ENCODE results near the gene DOCK9. TPM values are rescaled to one million over a fixed set of nuclear protein-coding genes. Genes with fewer than 3 reads are reported as not detected.

The DOCK9 gene
- total and polyA plus RNA-seq, 7 donors = 13.8 to 39.5 (median 19.9) TPM

DNA sequence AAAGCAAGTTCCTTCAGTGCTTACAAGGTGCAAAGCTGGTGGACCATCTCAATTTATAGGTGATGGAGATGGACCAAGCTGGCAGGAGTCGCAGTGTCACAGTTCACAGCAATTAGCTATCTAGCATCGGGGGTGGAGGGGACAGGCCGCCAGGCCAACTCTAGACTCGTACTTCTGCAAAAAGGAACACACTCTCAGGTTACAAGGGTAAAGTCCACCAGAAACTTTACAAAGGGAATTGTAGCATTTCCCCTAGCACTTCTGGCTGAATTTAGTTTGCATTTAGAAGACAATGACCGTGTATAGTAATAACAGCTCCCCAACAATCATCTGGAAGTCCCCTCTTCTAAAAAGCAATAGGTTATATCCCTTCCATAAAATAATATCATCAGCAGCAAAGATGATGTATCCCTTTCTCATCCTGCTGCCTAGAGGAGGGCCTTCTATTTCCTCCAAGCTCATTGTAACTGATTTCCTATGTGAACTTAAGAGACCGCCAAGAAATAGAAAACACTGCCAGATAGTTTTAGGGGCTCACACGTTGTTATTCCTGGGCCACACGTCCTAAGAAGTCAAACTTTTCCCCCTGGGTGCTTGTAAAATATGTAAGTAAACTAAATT, 8.5 kb upstream of the DOCK9 start:
- no peak overlapping the region for H3K27ac ChIP-seq
- H3K9me3 ChIP-seq = no peaks in the 10 kb centered on the region
- DNase-seq = no peak
- no peaks in the 10 kb centered on the region for H3K27me3 ChIP-seq (ENCODE audit: insufficient read depth in 3 of 3, low read length in 2 of 3)
- no peaks in the 10 kb centered on the region for H3K4me1 ChIP-seq
- no peak for TF ChIP-seq CTCF (IDR thresholded peaks at IDR 0.05)
- no peak overlapping the region for H3K4me3 ChIP-seq
- H3K36me3 ChIP-seq (ENCODE audit: insufficient read depth in 1 of 2, low read depth in 1 of 2) = no peaks in the 10 kb centered on the region
- intact Hi-C loops (cut with DNase I) = no loop called here
- WGBS, 3 donors = 66 to 71% (median 67%) methylated on average over 8 of the region's 8 CpGs
- no peak for ATAC-seq

DNA sequence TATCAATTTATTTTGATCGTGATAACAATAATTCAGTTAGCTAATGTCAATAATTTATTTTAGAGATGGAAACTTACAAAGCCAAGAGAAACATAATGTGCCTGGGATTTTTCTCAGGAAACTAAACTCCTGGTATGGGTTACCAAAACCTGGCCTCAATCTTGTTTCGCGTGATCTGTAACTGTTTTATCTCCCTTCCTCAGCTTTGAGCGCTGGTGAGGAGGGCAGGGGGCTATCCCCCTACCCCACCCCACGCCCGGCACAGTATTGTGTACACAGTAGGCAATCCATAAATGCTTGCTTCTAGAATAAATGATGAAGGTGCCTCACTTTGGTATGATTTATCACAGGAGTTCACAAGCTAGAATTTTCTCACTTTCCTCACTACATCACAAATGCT, 7.7 kb upstream of the DOCK9 start:
- no peak for TF ChIP-seq CTCF (IDR thresholded peaks at IDR 0.05)
- Histone ChIP-seq H3K4me3 (no peak overlapping the region), H3K9me3 (no peaks in the 10 kb centered on the region), H3K4me1 (no peaks in the 10 kb centered on the region), H3K27me3 (ENCODE audit: insufficient read depth in 3 of 3, low read length in 2 of 3) (no peaks in the 10 kb centered on the region), H3K36me3 (ENCODE audit: insufficient read depth in 1 of 2, low read depth in 1 of 2) (no peaks in the 10 kb centered on the region), H3K27ac (no peak overlapping the region)
- 95 to 96% (median 95%) methylated on average over 6 of the region's 6 CpGs for WGBS, 3 donors
- intact Hi-C loops (cut with DNase I) = no loop called here
- no peak for ATAC-seq
- no peak for DNase-seq

GRCh38 chr13:98984983-98985382, 7.1 kb upstream of the DOCK9 start:
- ATAC-seq = no peak
- Histone ChIP-seq H3K27ac (no peak overlapping the region), H3K36me3 (ENCODE audit: insufficient read depth in 1 of 2, low read depth in 1 of 2) (no peaks in the 10 kb centered on the region), H3K4me1 (no peaks in the 10 kb centered on the region), H3K9me3 (no peaks in the 10 kb centered on the region), H3K27me3 (ENCODE audit: insufficient read depth in 3 of 3, low read length in 2 of 3) (no peaks in the 10 kb centered on the region), H3K4me3 (no peak overlapping the region)
- intact Hi-C loops (cut with DNase I) = no loop called here
- WGBS, 3 donors = 87 to 99% (median 89%) methylated on average over 4 of the region's 4 CpGs
- no peak for TF ChIP-seq CTCF (IDR thresholded peaks at IDR 0.05)
- DNase-seq = no peak

DNA sequence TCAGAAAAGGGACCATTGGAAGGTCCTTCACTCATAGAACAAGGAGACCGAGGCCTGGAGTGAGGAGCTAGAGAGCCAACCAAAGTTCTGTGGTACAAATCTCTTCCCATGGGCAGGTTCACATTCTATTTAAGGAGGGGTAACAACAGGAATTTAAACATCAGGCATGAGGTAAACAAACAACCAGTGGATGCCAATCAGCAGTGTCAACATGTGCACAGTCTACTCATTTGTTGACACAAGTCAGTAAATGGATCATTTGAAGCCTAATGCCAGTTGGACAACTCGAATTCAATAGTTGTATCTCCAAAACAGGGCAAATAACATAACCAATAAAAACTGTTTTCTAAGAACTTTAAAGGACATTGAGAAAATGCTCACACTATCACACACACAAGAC, 6.3 kb upstream of the DOCK9 start:
- no peaks in the 10 kb centered on the region for H3K36me3 ChIP-seq (ENCODE audit: insufficient read depth in 1 of 2, low read depth in 1 of 2)
- no peak for TF ChIP-seq CTCF (IDR thresholded peaks at IDR 0.05)
- H3K4me3 ChIP-seq = no peak overlapping the region
- intact Hi-C loops (cut with DNase I) = no loop called here
- no peak for ATAC-seq
- 91 to 99% (median 94%) methylated on average over 2 of the region's 2 CpGs for WGBS, 3 donors
- H3K27ac ChIP-seq = no peak overlapping the region
- DNase-seq = no peak
- H3K9me3 ChIP-seq = no peaks in the 10 kb centered on the region
- no peaks in the 10 kb centered on the region for H3K4me1 ChIP-seq
- H3K27me3 ChIP-seq (ENCODE audit: insufficient read depth in 3 of 3, low read length in 2 of 3) = no peaks in the 10 kb centered on the region

DNA sequence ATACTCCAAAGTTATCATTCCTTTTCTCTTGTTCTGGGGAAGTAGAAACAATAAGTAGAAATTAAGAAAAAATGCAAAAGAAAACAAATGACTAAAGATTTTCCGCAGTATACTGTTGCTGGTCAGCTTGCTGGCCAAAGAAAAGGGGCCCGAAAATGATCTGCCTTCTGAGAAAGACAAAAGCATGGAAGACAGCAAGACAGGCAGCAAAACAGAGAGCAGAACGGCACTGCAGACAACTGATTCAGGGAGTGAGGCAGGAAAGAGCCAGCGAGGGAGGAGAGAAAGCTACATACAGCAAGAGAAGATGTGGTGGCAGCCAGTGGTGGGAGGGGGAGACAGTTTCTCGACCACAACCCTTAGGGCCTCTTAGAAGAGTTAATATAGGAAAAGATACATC, 5.3 kb upstream of the DOCK9 start:
- 77 to 87% (median 80%) methylated on average over 5 of the region's 5 CpGs for WGBS, 3 donors
- H3K4me1 ChIP-seq = no peaks in the 10 kb centered on the region
- no peak for TF ChIP-seq CTCF (IDR thresholded peaks at IDR 0.05)
- H3K4me3 ChIP-seq = no peak overlapping the region
- no peaks in the 10 kb centered on the region for H3K9me3 ChIP-seq
- H3K27ac ChIP-seq = no peak overlapping the region
- intact Hi-C loops (cut with DNase I) = no loop called here
- peaks cover 0 to 5% (median 0%) of the 10 kb centered on the region in 3 donors for H3K27me3 ChIP-seq (ENCODE audit: insufficient read depth in 3 of 3, low read length in 2 of 3)
- no peak for DNase-seq
- H3K36me3 ChIP-seq (ENCODE audit: insufficient read depth in 1 of 2, low read depth in 1 of 2) = no peaks in the 10 kb centered on the region
- no peak for ATAC-seq
